Measurements from ENCODE around the gene PPP2R2B. TPM values are rescaled to one million over a fixed set of nuclear protein-coding genes. Genes with fewer than 3 reads are reported as not detected.

Gene PPP2R2B
- total and polyA plus RNA-seq, 3 donors from 2014 or later, result 9.8 to 36.6 (median 32.0) TPM

- no peaks in the 10 kb centered on the region for H3K36me3 ChIP-seq (ENCODE audit: low read depth, missing control alignments)
- no peak for TF ChIP-seq POLR2A (IDR thresholded peaks at IDR 0.05)
- no peak for DNase-seq
- H3K4me3 ChIP-seq, result no peak overlapping the region
- H3K27ac ChIP-seq, result no peak overlapping the region
- H3K4me1 ChIP-seq, result no peaks in the 10 kb centered on the region
- intact Hi-C loops (cut with DNase I; ENCODE audit: low total_unique reads), result no loop called here
- no peaks in the 10 kb centered on the region for H3K9me3 ChIP-seq
- no peaks in the 10 kb centered on the region for H3K27me3 ChIP-seq
These were observed 296.4 kb downstream of the PPP2R2B start for GRCh38 chr5:146582051-146582596.

- TF ChIP-seq POLR2A (IDR thresholded peaks at IDR 0.05), result no peak
- no peak for TF ChIP-seq CTCF (IDR thresholded peaks at IDR 0.05)
- no peak overlapping the region for H3K27ac ChIP-seq
- H3K9me3 ChIP-seq, result no peaks in the 10 kb centered on the region
- H3K27me3 ChIP-seq, result no peaks in the 10 kb centered on the region
- no peak overlapping the region for H3K4me3 ChIP-seq
- intact Hi-C loops (cut with DNase I; ENCODE audit: low total_unique reads), result no loop called here
- H3K4me1 ChIP-seq, result no peaks in the 10 kb centered on the region
- no peaks in the 10 kb centered on the region for H3K36me3 ChIP-seq (ENCODE audit: low read depth, missing control alignments)
- WGBS, 2 donors, result 57 to 60% methylated on average over 3 of the region's 3 CpGs
- no peak for DNase-seq
These were observed 298.3 kb downstream of the PPP2R2B start for GRCh38 chr5:146580237-146580636.

GRCh38 chr5:146574713-146575112 lies 303.8 kb downstream of the PPP2R2B start:
- WGBS, 2 donors, result 88 to 89% methylated on average over 1 of the region's 1 CpG
- no peaks in the 10 kb centered on the region for H3K9me3 ChIP-seq
- no peak for DNase-seq
- no peak for TF ChIP-seq POLR2A (IDR thresholded peaks at IDR 0.05)
- TF ChIP-seq CTCF (IDR thresholded peaks at IDR 0.05), result no peak
- no peaks in the 10 kb centered on the region for H3K27me3 ChIP-seq
- intact Hi-C loops (cut with DNase I; ENCODE audit: low total_unique reads), result no loop called here
- H3K27ac ChIP-seq, result no peak overlapping the region
- H3K4me3 ChIP-seq, result no peak overlapping the region
- no peaks in the 10 kb centered on the region for H3K4me1 ChIP-seq
- H3K36me3 ChIP-seq (ENCODE audit: low read depth, missing control alignments), result no peaks in the 10 kb centered on the region

GRCh38 chr5:146568161-146568560 lies 310.4 kb downstream of the PPP2R2B start:
- DNase-seq, result no peak
- no peaks in the 10 kb centered on the region for H3K4me1 ChIP-seq
- H3K9me3 ChIP-seq, result no peaks in the 10 kb centered on the region
- H3K36me3 ChIP-seq (ENCODE audit: low read depth, missing control alignments), result no peaks in the 10 kb centered on the region
- TF ChIP-seq POLR2A (IDR thresholded peaks at IDR 0.05), result no peak
- TF ChIP-seq CTCF (IDR thresholded peaks at IDR 0.05), result no peak
- H3K27me3 ChIP-seq, result no peaks in the 10 kb centered on the region
- H3K4me3 ChIP-seq, result no peak overlapping the region
- intact Hi-C loops (cut with DNase I; ENCODE audit: low total_unique reads), result no loop called here
- H3K27ac ChIP-seq, result no peak overlapping the region
- 83 to 96% methylated on average over 2 of the region's 2 CpGs for WGBS, 2 donors

- DNase-seq, result peak; percentile 58
- Histone ChIP-seq H3K36me3 (ENCODE audit: low read depth, missing control alignments) (no peaks in the 10 kb centered on the region), H3K27me3 (no peaks in the 10 kb centered on the region), H3K4me3 (no peak overlapping the region), H3K4me1 (no peaks in the 10 kb centered on the region), H3K9me3 (no peaks in the 10 kb centered on the region), H3K27ac (no peak overlapping the region)
- peak; percentile 19 to 45 (median 28) for TF ChIP-seq CTCF (IDR thresholded peaks at IDR 0.05)
- TF ChIP-seq POLR2A (IDR thresholded peaks at IDR 0.05), result no peak
- intact Hi-C loops (cut with DNase I; ENCODE audit: low total_unique reads), result no loop called here
- WGBS, 2 donors, result 37 to 41% methylated on average over 7 of the region's 7 CpGs
These were observed 312.7 kb downstream of the PPP2R2B start for GRCh38 chr5:146565764-146566367.

Data from testis (tissue), 3 donors.